ENCODE results near the gene BCL7A. TPM values are rescaled to one million over a fixed set of nuclear protein-coding genes. Genes with fewer than 3 reads are reported as not detected.

Gene BCL7A
- total and polyA plus RNA-seq, 2 of the 8 experiments (the other 6 are each of a cell fraction or from before 2014, with no cell fraction given): 11.9 to 12.7 TPM

DNA sequence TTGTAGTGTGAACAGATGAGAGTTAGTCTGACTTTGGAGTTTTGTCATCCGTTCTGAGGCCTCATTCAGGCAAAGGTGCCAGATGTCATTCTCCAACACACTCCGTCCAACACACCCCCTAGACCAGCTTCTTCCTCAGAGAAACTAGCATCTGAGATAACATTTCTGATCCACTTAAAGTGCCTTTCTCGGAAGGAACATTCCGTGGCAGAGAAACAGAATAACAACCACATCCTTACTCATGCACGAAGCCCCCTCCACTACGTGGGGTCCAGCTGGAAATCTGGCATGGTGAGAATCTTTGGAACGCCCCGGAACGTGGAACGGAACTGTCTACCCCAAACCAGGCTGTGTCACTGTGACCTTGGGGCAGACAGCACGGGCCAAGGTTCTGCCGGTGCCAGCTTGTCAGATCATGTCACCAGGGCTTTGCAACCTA, 17.0 kb upstream of the BCL7A start:
- H3K27ac ChIP-seq (ENCODE audit: low read depth, low read length): no peak overlapping the region
- CTCF ChIA-PET (ENCODE audit: partially characterized antibody): interaction anchor here (0.6 to 1.4 kb wide), 4 partner anchors 27 to 189 kb away, joined by 3 to 4 read pairs (median 4); no protein-coding TSS in a partner anchor
- WGBS, 2 experiments (ENCODE audit: extremely low coverage in 1 of 2, insufficient coverage in 1 of 2, insufficient read length in 1 of 2, insufficient replicate concordance in 2 of 2, low coverage in 1 of 2, low lambda C conversion rate in 2 of 2, missing lambda C conversion rate in 1 of 2): 93% methylated on average over 12 of the region's 12 CpGs; no CpG with 5 or more reads in 1 of the 2 experiments

More for the DNA sequence above, 17.0 kb upstream of the BCL7A start:
- no peaks in the 10 kb centered on the region for H3K79me2 ChIP-seq (ENCODE audit: control insufficient read depth in 1 of 2, insufficient read depth in 2 of 2, low read length in 2 of 2)
- peak overlapping the region; percentile 72; the same call in 1 of the 2 replicates for H2BK15ac ChIP-seq (ENCODE audit: low read length)
- no peak overlapping the region for H3K4ac ChIP-seq (replicated peaks; ENCODE audit: insufficient read length, low read depth, low read length)
- H3K14ac ChIP-seq (ENCODE audit: insufficient read length): no peak overlapping the region
- no peaks in the 10 kb centered on the region for H3K27me3 ChIP-seq (replicated peaks in 1 of 4; ENCODE audit: control insufficient read depth in 3 of 4, extremely low read depth in 1 of 4, insufficient read depth in 3 of 4, low read length in 3 of 4)
- no peak overlapping the region for H4K5ac ChIP-seq (ENCODE audit: insufficient read length, low read depth, low read length)
- POLR2A ChIA-PET (ENCODE audit: partially characterized antibody): interaction anchor here (0.5 to 1.8 kb wide), 4 partner anchors 8 to 16 kb away, joined by 3 to 9 read pairs (median 4); no protein-coding TSS in a partner anchor
- no peak for FAIRE-seq
- H3K4me1 ChIP-seq (replicated peaks in 1 of 4; ENCODE audit: control insufficient read depth in 3 of 4, insufficient read depth in 4 of 4, low read length in 3 of 4): peaks cover 0 to 3% (median 0%) of the 10 kb centered on the region in 4 experiments; a peak in 2 of 7 replicates
- no peaks in the 10 kb centered on the region for H3K9me3 ChIP-seq (ENCODE audit: insufficient read depth in 2 of 2, low read depth in 1 of 2, low read length in 1 of 2)
- H4K91ac ChIP-seq (replicated peaks; ENCODE audit: insufficient read length, low read length): no peak overlapping the region
- no peak for TF ChIP-seq SP4 (IDR thresholded peaks at IDR 0.05; ENCODE audit: low read length)
- no peak for TF ChIP-seq RNF2 (IDR thresholded peaks at IDR 0.05; ENCODE audit: borderline replicate concordance, low read depth, low read length, missing control alignments, poor library complexity, severe bottlenecking)
- TF ChIP-seq HDAC2 (IDR thresholded peaks at IDR 0.05; ENCODE audit: borderline replicate concordance in 1 of 2, low read depth in 2 of 2, low read length in 2 of 2): no peak
- TF ChIP-seq, protein P1, sequence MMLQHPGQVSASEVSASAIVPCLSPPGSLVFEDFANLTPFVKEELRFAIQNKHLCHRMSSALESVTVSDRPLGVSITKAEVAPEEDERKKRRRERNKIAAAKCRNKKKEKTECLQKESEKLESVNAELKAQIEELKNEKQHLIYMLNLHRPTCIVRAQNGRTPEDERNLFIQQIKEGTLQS (IDR thresholded peaks at IDR 0.05; ENCODE audit: insufficient read depth, low read depth, low read length): no peak
- no peak for TF ChIP-seq FOSL1 (IDR thresholded peaks at IDR 0.05; ENCODE audit: insufficient read depth, low read depth, low read length)
- H2BK120ac ChIP-seq (replicated peaks; ENCODE audit: low read depth, low read length): no peak overlapping the region
- H2AK5ac ChIP-seq (ENCODE audit: low read depth, low read length): no peak overlapping the region
- no peaks in the 10 kb centered on the region for H3K23me2 ChIP-seq (ENCODE audit: low read depth, low read length)
- H2AFZ ChIP-seq (ENCODE audit: low read length): no peak overlapping the region
- H4K8ac ChIP-seq (ENCODE audit: extremely low read depth, insufficient read depth, low read length): no peak overlapping the region
- H3K56ac ChIP-seq (replicated peaks; ENCODE audit: insufficient read length, low read depth, low read length): no peak overlapping the region
- no peak overlapping the region for H3K18ac ChIP-seq (ENCODE audit: extremely low read depth, low read length)
- H2BK12ac ChIP-seq (ENCODE audit: low read depth, low read length): no peak overlapping the region; the same call in 1 of the 2 replicates
- no peak overlapping the region for H3K9ac ChIP-seq (replicated peaks in 1 of 4; ENCODE audit: extremely low read depth in 1 of 4, low read depth in 3 of 4, low read length in 3 of 4)
- H3K79me1 ChIP-seq (ENCODE audit: low read depth, low read length): no peaks in the 10 kb centered on the region
- H3K36me3 ChIP-seq (ENCODE audit: control insufficient read depth in 2 of 4, insufficient read depth in 4 of 4, low read length in 3 of 4): no peaks in the 10 kb centered on the region
- no peak overlapping the region for H2BK20ac ChIP-seq (ENCODE audit: low read length)
- DNase-seq (ENCODE audit: low read depth in 1 of 2, low spot score in 2 of 2): no peak
- no peak overlapping the region for H3K4me2 ChIP-seq (ENCODE audit: insufficient read depth in 1 of 2, low read depth in 2 of 2, low read length in 2 of 2)
- H4K20me1 ChIP-seq (replicated peaks in 1 of 2; ENCODE audit: control insufficient read depth in 1 of 2, insufficient read depth in 2 of 2, low read length in 2 of 2): no peaks in the 10 kb centered on the region
- H2BK5ac ChIP-seq (ENCODE audit: low read depth, low read length): no peak overlapping the region
- no peak overlapping the region for H3K23ac ChIP-seq (ENCODE audit: insufficient read length)
- H3K4me3 ChIP-seq (ENCODE audit: extremely low read depth in 1 of 4, insufficient read depth in 2 of 4, low read depth in 3 of 4, low read length in 4 of 4): no peak overlapping the region
